ENCODE measurements around the gene NAALADL2. TPM values are rescaled to one million over a fixed set of nuclear protein-coding genes. Genes with fewer than 3 reads are reported as not detected.

Gene NAALADL2
- total and polyA plus RNA-seq, 4 donors = 0.28 to 4.6 (median 3.1) TPM

DNA sequence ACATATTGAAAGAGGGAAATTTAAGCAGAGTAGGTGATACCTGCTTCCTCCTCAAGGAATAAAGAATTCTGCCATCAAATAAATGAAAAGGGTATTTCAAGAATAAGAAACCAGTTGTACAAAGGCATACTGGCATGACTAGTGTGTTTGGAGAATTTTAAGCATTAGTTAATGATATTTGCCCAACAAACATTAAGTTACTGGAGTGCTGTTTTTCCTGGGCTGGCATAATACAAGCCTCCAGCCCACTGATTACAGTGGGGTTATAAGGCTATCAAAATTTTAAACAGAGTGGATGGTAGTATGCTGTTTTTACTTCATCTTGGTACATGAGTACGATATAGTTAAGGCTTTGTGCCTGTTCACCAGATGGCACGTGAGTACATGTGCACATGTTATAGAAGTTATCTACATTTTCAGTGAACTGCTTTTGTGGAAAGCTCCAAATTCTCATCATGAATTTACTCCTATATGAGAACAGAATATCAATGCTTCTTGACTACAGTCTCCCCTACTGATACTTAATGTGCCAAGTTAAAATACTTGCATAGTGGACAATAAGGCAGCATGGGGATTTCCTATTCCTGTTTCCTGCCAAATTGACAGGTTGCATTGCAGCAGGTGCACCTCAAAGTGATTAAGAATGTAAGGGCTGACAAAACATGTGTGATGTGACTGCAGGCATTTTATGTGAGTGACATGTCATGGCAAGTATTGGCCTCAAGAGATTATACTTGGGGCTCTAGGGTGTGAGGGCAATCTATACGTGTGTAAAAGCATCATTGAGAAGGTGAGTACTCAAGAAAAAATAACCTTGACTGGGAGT lies 14.9 kb downstream of the NAALADL2 start (continued):
- TF ChIP-seq, protein P1, sequence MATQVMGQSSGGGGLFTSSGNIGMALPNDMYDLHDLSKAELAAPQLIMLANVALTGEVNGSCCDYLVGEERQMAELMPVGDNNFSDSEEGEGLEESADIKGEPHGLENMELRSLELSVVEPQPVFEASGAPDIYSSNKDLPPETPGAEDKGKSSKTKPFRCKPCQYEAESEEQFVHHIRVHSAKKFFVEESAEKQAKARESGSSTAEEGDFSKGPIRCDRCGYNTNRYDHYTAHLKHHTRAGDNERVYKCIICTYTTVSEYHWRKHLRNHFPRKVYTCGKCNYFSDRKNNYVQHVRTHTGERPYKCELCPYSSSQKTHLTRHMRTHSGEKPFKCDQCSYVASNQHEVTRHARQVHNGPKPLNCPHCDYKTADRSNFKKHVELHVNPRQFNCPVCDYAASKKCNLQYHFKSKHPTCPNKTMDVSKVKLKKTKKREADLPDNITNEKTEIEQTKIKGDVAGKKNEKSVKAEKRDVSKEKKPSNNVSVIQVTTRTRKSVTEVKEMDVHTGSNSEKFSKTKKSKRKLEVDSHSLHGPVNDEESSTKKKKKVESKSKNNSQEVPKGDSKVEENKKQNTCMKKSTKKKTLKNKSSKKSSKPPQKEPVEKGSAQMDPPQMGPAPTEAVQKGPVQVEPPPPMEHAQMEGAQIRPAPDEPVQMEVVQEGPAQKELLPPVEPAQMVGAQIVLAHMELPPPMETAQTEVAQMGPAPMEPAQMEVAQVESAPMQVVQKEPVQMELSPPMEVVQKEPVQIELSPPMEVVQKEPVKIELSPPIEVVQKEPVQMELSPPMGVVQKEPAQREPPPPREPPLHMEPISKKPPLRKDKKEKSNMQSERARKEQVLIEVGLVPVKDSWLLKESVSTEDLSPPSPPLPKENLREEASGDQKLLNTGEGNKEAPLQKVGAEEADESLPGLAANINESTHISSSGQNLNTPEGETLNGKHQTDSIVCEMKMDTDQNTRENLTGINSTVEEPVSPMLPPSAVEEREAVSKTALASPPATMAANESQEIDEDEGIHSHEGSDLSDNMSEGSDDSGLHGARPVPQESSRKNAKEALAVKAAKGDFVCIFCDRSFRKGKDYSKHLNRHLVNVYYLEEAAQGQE (IDR thresholded peaks at IDR 0.05) = no peak
- TF ChIP-seq NR2F2 (IDR thresholded peaks at IDR 0.05) (no peak), YY1 (IDR thresholded peaks at IDR 0.05) (no peak), TAF1 (conservative IDR thresholded peaks at IDR 0.05) (no peak), GABPA (IDR thresholded peaks at IDR 0.05 in 1 of 2, conservative IDR thresholded peaks at IDR 0.05 in 1 of 2) (no peak), RAD21 (IDR thresholded peaks at IDR 0.05) (no peak), JUND (IDR thresholded peaks at IDR 0.05) (no peak)

DNA sequence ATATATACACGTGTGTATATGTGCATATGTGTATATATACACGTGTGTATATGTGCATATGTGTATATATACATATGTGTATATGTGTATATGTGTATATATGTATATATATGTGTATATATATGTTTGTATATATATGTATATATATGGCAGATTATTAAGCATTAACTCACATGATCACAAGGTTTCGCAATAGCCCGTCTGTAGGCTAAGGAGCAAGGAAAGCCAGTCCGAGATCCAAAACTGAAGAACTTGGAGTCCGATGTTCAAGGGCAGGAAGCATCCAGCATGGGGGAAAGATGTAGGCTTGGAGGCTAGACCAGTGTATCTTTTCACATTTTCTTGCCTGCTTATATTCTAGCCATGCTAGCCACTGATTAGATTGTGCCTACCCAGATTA lies 23.7 kb downstream of the NAALADL2 start:
- Histone ChIP-seq H3K36me3 (ENCODE audit: control insufficient read depth in 4 of 4, insufficient read depth in 3 of 4, low read depth in 1 of 4, low read length in 3 of 4) (no peaks in the 10 kb centered on the region), H3K9ac (ENCODE audit: low read depth in 1 of 2, low read length in 2 of 2) (no peak overlapping the region), H3K4me3 (ENCODE audit: low read depth in 1 of 3, low read length in 3 of 3) (no peak overlapping the region), H3K27ac (ENCODE audit: low read depth in 1 of 2, low read length in 2 of 2) (no peak overlapping the region), H3K9me3 (ENCODE audit: control insufficient read depth in 4 of 4, low read length in 3 of 4) (no peaks in the 10 kb centered on the region), H3K4me1 (ENCODE audit: control insufficient read depth in 4 of 4, insufficient read depth in 4 of 4, low read length in 3 of 4) (no peaks in the 10 kb centered on the region), H3K27me3 (ENCODE audit: control insufficient read depth in 4 of 4, insufficient read depth in 4 of 4, low read length in 3 of 4) (no peaks in the 10 kb centered on the region)
- no peak for DNase-seq (ENCODE audit: low spot score)
- WGBS = 93% methylated on average over 6 of the region's 6 CpGs
- TF ChIP-seq SP1 (IDR thresholded peaks at IDR 0.05) (no peak), FOXA2 (IDR thresholded peaks at IDR 0.05) (no peak), TAF1 (conservative IDR thresholded peaks at IDR 0.05) (no peak), HNF4G (IDR thresholded peaks at IDR 0.05) (no peak), JUND (IDR thresholded peaks at IDR 0.05) (no peak)

DNA sequence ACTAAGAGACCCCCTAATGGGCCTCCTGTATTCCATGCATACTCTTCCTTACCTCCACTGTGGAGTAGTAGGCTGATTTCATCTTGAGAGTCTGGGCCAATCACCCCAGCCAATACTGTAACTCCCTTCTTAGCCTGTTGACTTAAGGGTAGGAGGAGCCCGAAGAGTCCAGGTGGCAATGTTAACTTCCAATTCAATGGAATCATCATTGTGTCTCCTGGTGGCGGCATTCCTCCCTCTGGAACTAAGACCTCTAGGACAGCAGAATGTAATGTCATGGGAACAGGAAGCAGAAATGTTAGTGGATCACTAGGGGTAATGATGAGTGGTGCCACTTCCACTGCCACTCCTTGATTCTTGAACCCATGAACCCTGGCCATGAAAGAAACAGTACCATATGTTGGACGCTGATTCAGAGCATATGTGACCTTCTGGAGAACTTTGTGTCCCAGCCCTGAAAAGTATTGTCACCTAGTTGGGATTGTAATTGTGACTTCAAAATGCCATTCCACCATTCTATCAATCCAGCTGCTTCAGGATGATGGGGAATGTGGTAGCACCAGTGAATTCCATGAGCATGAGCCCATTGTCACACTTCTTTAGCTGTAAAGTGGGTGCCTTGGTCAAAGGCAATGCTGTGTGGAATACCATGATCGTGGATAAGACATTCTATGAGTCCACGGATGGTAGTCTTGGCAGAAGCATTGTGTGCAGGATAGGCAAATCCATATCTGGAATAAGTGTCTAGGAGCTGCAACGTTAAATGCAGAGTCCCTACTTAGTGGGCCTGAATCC lies 24.9 kb downstream of the NAALADL2 start:
- H3K36me3 ChIP-seq (ENCODE audit: control insufficient read depth in 4 of 4, insufficient read depth in 3 of 4, low read depth in 1 of 4, low read length in 3 of 4) = no peaks in the 10 kb centered on the region
- H3K9me3 ChIP-seq (ENCODE audit: control insufficient read depth in 4 of 4, low read length in 3 of 4) = no peaks in the 10 kb centered on the region
- H3K27ac ChIP-seq (ENCODE audit: low read depth in 1 of 2, low read length in 2 of 2) = no peak overlapping the region
- 97% methylated on average over 6 of the region's 6 CpGs for WGBS
- no peaks in the 10 kb centered on the region for H3K4me1 ChIP-seq (ENCODE audit: control insufficient read depth in 4 of 4, insufficient read depth in 4 of 4, low read length in 3 of 4)
- H3K9ac ChIP-seq (ENCODE audit: low read depth in 1 of 2, low read length in 2 of 2) = no peak overlapping the region
- TF ChIP-seq YY1 (IDR thresholded peaks at IDR 0.05) (no peak), RAD21 (IDR thresholded peaks at IDR 0.05) (no peak), GABPA (IDR thresholded peaks at IDR 0.05 in 1 of 2, conservative IDR thresholded peaks at IDR 0.05 in 1 of 2) (no peak), NR2F2 (IDR thresholded peaks at IDR 0.05) (no peak), SP1 (IDR thresholded peaks at IDR 0.05) (no peak)
- TF ChIP-seq, protein P1 (IDR thresholded peaks at IDR 0.05) = no peak
- H3K4me3 ChIP-seq (ENCODE audit: low read depth in 1 of 3, low read length in 3 of 3) = no peak overlapping the region
- H3K27me3 ChIP-seq (ENCODE audit: control insufficient read depth in 4 of 4, insufficient read depth in 4 of 4, low read length in 3 of 4) = no peaks in the 10 kb centered on the region
- no peak for DNase-seq (ENCODE audit: low spot score)

Measured in liver (tissue), 9 donors.